NCI-H1417 treated with DMSO at 0.1 percent for 48 hours (cell line): Measurements from ENCODE around the gene CEACAM3.

Source experiments
- DNase-seq: peaks from one replicate; lab custom pipeline; 2025; lab: John Stamatoyannopoulos, UW

Gene CEACAM3

GRCh38 chr19:41792513-41793413 lies 3.6 kb upstream of the CEACAM3 start:
- DNase-seq, result no peak

GRCh38 chr19:41793414-41793727 lies 3.0 kb upstream of the CEACAM3 start:
- DNase-seq, result no peak

- DNase-seq, result peak; percentile 30
Measured at GRCh38 chr19:41795031-41795461, 1.3 kb upstream of the CEACAM3 start.

GRCh38 chr19:41796901-41797300 lies 514 bp downstream of the CEACAM3 start:
- no peak for DNase-seq

GRCh38 chr19:41799444-41800000 lies 3.1 kb downstream of the CEACAM3 start:
- no peak for DNase-seq

GRCh38 chr19:41801031-41801430 lies 4.6 kb downstream of the CEACAM3 start:
- no peak for DNase-seq

- no peak for DNase-seq
Measured at GRCh38 chr19:41801792-41802211, 5.4 kb downstream of the CEACAM3 start.

- DNase-seq, result no peak
Measured at GRCh38 chr19:41802770-41803169, 6.4 kb downstream of the CEACAM3 start.

- no peak for DNase-seq
Measured at GRCh38 chr19:41804336-41804735, 7.9 kb downstream of the CEACAM3 start.

GRCh38 chr19:41807176-41807575 lies 10.8 kb downstream of the CEACAM3 start:
- no peak for DNase-seq

GRCh38 chr19:41808663-41809566 lies 12.5 kb downstream of the CEACAM3 start:
- DNase-seq, result no peak

GRCh38 chr19:41810301-41810700 lies 13.9 kb downstream of the CEACAM3 start:
- DNase-seq, result no peak

GRCh38 chr19:41811036-41811435 lies 14.6 kb downstream of the CEACAM3 start:
- no peak for DNase-seq

GRCh38 chr19:41811981-41812380 lies 15.6 kb downstream of the CEACAM3 start:
- DNase-seq, result no peak

- no peak for DNase-seq
Measured at GRCh38 chr19:41813911-41814310, 17.5 kb downstream of the CEACAM3 start.

- no peak for DNase-seq
Measured at GRCh38 chr19:41815301-41815700, 18.9 kb downstream of the CEACAM3 start.

- no peak for DNase-seq
Measured at GRCh38 chr19:41816761-41817160, 20.4 kb downstream of the CEACAM3 start.

GRCh38 chr19:41821003-41821735 lies 24.8 kb downstream of the CEACAM3 start:
- peak; percentile 15 for DNase-seq

- DNase-seq, result no peak
Measured at GRCh38 chr19:41837981-41838708, 41.8 kb downstream of the CEACAM3 start.

GRCh38 chr19:41839211-41839610 lies 42.8 kb downstream of the CEACAM3 start:
- DNase-seq, result no peak

- DNase-seq, result no peak
Measured at GRCh38 chr19:41843371-41843770, 47.0 kb downstream of the CEACAM3 start.
